ENCODE data around the gene REPS2.

REPS2 gene

DNA sequence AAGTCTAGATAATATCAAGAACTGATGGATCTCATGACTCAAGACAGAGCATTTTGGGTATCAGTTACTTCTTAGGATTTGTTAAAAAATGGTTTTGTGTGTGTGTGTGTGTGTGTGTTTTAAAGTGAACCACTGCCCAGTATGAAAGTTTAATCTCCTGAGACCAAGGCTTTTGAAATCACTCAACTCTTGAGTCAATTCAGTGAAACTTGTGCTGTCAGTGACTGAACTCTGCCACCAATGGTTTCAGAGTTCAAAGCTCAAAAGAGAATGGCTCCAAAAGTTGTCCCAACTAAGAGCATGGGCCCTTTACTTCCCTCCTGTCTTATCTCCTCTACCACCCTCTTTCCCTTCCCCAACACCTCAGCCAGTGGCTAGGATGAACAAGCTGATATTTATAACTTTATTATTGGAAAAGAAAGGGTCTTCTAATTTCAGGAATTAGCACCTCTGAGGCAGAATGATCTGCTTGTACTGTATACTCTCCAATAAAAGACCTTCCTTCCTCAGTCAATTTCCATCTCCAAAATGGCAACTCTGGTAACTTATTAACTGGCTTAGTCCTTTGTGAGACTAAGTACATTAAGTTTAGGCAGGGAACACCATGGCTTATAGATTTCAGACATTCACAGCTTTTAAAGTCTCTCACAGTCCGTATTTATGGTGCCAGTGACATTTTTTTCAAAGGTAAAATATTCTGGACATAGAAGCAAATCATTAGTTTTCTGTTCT is 152.2 kb downstream of the REPS2 start:
- no peak for DNase-seq

DNA sequence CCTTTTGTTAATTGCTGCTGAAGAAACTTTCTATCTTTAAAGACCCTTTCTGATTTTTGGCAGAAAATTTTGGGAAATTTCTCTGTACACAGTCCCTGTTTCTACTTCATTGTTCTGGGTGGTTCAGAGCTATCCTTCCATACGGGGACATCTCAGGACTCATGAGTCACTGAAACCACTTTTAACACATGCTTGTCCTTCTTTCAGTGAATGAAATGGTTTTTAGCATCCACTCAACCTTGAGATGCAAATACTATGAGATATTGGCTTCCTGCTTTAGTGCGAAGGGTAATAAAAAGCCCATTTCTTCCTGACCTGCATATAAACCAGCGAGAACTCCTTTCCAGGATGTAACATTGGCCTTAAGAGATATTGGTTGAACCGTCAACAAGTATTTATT is 158.0 kb downstream of the REPS2 start:
- DNase-seq, result no peak

DNA sequence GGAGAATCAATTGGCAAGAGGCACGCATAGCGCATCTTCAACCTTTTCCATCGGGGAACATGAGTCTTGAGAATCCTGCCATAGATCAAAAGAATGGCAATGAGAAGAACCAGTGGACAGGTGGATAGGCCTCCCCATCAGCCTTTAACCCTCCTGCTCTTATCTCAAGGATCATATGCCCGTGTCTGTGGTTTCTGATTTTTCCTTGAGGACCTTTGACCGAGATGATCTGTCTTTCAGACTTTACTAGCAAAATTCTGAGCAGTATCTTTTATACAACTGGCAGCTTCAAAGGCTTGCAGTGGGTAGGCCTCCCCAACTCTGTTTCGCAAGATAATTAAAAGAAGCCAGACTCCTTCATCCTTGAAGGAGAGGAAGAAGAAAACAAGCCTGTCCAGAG is 174.4 kb downstream of the REPS2 start:
- DNase-seq, result no peak

DNA sequence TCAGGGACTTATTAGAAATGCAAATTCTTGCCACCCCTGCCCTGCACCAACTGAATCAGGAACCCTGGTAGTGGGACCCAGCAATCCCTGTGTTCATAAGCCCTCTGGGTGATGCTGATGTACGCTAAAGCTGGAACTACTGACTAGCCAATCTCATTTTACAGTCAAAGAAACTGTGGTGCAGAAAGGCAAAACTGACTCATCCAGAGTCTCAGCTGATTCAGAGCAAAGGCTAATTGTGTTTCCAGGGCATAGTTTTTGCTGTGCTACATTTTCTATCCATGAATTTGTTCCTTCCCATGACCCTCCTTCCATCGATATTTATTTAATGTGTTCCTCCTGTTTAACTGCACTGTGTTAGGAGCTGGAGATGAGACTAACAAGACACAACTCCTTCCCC is 207.5 kb downstream of the REPS2 start:
- no peak for DNase-seq

DNA sequence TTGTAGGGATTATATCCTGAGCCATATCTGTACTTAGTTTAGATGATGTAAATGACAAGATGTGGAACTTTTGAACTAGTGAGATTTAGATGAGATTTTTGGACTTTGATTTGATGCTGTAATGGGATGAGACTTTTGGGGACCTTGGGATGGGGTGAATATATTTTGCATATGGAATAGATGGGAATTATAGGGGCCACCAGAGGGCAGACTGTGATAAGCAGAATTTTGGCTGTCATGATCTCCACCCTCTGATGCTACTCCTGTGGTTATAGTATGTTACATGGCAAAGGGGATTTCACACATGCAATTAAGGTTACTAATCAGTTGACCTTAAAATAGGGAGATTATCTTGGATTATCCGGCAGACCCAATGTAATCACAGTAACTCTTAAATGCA is 214.5 kb downstream of the REPS2 start:
- DNase-seq, result no peak

DNA sequence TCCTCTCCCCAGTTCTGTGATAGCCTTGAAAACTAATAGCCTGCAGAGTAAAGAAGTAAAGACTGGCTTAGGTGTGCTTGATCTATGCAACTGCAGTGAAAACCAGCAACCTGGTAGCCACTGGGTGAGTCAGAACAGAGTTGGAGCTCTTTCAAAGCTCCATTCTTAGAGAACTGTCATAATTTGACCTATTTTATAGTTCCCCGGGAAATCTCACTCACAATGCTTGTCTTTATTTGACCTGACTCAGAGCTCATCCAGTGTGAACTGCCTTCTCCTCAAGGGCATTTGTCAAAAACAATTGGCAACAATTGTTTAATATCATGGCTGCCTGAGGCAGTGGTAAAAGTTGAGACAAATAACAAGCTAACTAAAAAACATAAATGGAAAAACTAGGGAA is 215.5 kb downstream of the REPS2 start:
- no peak for DNase-seq

DNA sequence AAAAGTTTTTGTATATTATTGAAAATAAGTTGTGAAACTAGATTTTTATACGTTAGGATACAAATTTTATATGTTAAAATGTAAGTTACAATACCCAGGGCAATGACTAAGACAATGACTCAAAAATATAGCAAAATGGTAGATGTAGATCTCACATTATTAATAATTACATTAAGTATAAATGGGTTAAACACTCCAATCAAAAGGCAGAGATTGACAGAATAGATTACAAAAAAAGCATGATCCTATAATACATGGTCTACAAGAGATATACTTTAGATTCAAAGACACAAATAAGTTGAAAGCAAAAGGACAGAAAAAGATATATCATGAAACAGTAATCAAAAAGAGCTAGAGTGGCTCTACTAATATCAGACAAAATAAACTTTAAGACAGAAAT is 217.6 kb downstream of the REPS2 start:
- DNase-seq, result no peak

DNA sequence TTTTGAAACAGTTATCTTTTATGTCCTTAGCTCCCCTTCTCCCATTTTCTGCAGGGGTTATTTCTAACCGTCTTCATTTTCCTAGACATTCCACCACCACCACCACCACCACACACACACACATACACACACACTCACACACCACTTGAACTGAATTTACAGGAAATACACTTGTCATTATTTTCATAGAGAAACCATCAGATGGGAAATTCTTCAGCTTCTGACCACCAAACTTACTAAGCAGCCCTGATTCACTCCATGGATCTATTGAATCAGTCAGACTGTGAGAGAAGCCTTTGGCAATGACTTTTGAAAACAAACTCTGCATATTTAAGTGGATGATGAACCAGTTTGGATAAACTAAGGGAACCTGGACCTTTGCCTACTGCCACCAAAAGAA is 218.5 kb downstream of the REPS2 start:
- no peak for DNase-seq

DNA sequence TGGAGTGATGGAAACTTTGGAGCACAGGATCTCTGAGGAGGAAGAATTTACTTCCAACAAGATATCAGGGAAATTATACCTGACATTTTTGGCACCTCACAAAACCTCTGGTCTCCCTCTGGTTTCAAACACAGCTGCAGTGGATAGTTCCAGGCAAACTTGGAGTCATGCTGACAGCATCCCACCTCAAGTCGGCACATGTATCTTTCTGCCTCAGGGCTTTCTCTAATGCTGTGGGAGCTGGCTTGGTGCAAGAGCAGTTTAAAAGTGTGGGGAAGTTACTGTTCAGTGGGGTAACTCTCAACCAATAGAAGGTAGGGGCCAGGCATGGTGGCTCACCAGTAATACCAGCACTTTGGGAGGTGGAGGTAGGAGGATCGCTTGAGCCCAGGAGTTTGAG is 221.5 kb downstream of the REPS2 start:
- DNase-seq, result no peak

DNA sequence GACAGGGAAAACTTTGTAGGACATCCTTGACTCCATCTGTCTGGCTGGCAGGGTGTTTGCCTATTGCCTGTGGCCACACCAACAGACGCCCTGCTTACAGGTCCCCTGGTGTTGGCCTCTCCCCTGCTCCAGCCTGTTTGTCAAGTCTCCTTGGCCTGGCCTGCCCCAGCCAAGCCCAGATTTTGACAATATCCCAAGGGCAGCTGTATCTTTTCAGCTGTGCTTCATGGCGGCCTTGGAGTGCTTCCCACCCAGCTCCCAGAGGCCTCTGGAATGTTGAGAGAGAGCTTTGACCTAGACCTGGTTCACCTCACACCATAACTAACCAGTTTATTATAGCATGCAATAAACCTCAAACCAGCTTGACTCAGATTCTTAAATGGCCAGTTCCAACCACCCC is 224.5 kb downstream of the REPS2 start:
- no peak for DNase-seq

DNA sequence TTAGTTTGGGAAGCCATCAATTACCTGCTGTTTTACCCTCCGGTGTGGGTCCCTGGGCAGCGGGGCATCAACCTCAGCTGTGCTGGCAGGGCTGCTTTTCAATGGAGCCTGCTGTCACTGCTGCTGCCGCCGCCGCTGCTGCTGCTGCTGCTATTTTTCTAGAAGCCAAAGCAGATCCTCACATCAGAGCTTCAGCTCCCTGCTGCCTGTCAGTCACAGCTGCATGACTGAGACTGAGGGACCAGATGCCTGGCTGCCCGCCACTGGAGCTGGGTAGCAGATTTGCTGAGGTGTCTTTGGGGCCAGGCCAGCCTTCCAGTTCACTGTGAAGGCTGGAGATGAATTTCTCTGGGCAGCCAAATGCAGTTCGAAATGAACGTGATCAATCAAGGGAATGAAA is 228.2 kb downstream of the REPS2 start:
- no peak for DNase-seq

DNA sequence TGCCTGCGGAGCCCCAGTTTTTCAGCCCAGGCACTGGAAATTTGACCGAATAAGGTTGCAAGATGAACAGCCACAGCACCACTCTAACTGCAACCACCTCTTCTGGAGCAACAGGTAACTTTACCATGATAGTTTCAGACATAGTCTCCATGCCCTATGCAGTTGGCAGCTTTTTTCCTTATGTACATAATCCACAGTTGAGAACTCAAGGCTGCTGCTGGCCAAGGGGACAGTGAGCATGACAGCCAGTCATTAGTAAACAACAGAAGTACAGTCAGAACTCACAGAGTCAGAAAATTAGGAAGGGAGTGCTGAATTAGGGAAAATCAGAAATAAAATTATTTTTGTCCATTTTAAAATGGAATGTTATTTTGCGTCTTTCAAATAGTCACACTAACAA is 235.9 kb downstream of the REPS2 start:
- DNase-seq, result no peak

DNA sequence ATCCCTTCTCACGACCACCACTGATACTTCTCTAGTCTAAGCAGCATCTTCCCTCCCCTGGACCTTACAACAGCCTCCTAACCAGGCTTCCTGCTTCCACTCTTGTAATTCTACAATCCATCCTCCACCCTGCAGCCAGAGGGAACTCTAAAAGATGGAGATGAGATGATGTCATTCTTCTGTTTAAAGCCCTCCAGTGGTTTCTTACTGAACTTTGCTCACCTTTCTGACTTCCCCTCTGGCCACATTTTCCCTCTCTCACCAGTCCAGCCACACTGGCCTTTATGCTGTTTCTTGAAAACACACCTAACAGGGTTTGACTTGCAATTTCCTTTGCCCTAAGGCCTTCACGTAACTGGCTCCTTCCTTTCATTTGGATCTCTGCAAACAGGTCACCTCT is 237.1 kb downstream of the REPS2 start:
- no peak for DNase-seq

DNA sequence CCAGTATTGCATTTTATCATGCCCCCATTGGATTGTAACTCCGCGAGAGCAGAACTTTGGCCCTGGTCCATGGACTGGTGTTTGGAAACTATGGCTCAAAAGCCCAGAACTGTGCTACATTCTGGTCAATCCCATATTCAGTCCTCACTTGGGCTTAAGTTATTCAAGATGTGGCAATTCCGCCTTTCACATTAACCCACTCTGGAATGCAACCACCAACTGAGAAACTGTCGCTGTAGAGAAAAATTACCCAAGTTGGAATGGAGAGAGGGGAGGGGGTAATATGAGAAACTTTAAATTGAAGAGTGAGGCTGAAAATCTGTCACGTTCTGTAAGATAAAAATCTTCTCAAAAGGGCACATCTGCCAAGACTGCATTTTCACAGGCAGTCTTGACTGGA is 239.0 kb downstream of the REPS2 start:
- no peak for DNase-seq

DNA sequence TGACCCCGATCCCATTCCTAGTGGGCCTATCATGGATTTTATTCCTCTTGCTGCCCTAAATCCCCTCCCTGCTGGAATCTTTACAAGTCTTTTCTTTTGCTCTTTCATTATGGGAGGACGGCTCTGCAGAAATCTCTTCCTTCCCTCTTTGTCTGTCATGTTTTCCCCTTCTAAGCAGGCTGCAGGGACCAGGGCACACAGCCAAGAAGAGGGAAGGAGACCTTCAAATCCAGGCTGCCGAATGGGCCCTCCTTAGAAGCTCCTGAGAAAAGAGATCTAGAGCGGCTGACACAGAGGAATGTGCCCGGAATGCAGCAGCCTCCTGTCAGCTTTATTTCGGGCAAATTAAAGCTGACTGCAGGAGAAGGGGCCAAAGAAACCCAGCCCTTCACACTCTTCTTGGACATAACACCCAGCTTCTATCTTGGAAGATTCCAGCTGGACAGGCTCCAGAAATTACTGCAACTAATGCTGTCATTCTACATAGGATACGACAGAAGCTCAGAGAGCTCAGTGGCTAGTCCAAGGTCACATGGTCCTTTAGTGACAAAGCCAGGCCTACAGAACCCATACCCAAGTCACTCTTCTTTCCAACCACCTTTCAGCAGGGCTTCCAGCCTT is 240.8 kb downstream of the REPS2 start:
- no peak for DNase-seq

DNA sequence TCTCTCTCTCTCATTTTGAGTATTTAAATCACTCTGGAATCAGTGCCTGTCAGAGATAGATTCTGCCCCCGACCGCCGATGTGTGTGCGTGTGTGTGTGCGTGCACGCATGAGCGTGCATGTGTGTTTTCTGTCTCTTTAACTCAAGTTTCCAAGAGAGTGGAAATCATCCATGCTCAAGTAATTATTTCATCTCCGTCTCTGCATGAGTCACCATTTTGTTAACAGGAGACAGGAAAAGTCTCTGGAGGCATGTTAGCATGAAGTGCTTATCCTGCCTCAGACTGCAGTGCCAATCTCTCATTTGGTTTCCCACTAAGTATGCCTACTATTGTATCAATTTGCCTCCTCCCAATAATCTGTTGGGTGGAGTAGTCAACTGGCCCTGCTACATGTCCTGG is 245.6 kb downstream of the REPS2 start:
- no peak for DNase-seq
